ENCODE data around the gene U2AF1L4.
"Not testable (repeated sequence)": the region's sequence is repeated elsewhere in the genome, so short reads cannot be mapped to it uniquely, and the experiment has no call there.

U2AF1L4 gene

DNA sequence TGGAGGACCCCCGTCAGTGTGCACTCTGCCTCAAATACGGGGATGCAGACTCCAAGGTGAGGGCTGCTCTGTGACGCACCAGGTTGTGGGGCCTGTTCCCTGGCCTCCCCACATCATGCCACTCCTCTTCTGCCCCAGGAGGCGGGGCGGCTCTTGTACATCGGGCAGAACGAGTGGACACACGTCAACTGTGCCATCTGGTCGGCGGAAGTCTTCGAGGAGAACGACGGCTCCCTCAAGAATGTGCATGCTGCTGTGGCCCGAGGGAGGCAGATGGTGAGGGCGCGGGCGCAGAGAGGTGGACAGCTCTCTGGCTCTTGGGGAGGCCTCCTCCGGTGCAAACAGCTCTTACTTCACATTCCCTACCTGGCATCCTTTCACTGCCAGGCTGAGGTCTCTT, 16.2 kb downstream of the U2AF1L4 start:
- no peak overlapping the region for H3K4me3 ChIP-seq (ENCODE audit: control insufficient read depth, low read depth, low read length)
- DNase-seq (ENCODE audit: low read depth), result no peak
- TF ChIP-seq, protein P1, sequence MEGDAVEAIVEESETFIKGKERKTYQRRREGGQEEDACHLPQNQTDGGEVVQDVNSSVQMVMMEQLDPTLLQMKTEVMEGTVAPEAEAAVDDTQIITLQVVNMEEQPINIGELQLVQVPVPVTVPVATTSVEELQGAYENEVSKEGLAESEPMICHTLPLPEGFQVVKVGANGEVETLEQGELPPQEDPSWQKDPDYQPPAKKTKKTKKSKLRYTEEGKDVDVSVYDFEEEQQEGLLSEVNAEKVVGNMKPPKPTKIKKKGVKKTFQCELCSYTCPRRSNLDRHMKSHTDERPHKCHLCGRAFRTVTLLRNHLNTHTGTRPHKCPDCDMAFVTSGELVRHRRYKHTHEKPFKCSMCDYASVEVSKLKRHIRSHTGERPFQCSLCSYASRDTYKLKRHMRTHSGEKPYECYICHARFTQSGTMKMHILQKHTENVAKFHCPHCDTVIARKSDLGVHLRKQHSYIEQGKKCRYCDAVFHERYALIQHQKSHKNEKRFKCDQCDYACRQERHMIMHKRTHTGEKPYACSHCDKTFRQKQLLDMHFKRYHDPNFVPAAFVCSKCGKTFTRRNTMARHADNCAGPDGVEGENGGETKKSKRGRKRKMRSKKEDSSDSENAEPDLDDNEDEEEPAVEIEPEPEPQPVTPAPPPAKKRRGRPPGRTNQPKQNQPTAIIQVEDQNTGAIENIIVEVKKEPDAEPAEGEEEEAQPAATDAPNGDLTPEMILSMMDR (conservative IDR thresholded peaks at IDR 0.05; ENCODE audit: control insufficient read depth, insufficient read depth, low read depth, low read length), result no peak

DNA sequence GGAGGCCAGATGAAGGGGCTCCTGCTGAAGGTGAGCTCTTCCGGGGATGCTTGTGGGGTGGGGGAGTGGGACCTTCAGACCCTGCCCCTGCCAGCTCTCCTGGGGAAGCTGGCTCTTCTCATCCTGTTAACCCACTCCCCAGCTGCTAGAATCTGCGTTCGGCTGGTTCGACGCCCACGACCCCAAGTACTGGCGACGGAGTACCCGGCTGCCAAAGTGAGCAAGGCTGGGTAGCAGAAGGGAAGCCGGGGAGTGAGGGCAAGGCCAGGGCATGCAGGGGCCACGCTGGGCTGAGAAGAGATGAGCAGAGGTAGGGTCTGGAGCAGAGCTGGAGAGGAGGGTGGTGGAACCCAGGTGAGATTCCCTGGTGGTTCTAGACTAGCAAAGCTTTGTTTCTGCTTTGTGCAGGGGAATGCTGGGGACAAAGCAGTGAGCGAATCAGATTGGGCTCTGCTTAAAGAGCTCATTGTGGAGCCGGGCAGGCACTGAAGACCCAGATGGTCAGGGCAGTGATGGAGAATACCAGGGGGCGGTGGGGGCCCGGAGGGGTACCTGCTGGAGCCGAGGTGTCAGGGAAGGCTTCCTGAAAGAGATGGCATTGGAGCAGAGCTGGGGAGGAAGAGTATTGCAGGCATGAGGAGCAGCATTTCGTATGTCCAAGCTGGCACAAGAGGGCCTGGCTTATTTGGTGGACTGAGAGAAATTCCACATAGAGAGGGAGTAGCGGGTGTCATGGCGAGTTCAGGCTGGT, 17.1 kb downstream of the U2AF1L4 start:
- DNase-seq (ENCODE audit: low read depth), result no peak
- no peak overlapping the region for H3K4me3 ChIP-seq (ENCODE audit: control insufficient read depth, low read depth, low read length)
- TF ChIP-seq, protein P1 (conservative IDR thresholded peaks at IDR 0.05; ENCODE audit: control insufficient read depth, insufficient read depth, low read depth, low read length), result no peak

DNA sequence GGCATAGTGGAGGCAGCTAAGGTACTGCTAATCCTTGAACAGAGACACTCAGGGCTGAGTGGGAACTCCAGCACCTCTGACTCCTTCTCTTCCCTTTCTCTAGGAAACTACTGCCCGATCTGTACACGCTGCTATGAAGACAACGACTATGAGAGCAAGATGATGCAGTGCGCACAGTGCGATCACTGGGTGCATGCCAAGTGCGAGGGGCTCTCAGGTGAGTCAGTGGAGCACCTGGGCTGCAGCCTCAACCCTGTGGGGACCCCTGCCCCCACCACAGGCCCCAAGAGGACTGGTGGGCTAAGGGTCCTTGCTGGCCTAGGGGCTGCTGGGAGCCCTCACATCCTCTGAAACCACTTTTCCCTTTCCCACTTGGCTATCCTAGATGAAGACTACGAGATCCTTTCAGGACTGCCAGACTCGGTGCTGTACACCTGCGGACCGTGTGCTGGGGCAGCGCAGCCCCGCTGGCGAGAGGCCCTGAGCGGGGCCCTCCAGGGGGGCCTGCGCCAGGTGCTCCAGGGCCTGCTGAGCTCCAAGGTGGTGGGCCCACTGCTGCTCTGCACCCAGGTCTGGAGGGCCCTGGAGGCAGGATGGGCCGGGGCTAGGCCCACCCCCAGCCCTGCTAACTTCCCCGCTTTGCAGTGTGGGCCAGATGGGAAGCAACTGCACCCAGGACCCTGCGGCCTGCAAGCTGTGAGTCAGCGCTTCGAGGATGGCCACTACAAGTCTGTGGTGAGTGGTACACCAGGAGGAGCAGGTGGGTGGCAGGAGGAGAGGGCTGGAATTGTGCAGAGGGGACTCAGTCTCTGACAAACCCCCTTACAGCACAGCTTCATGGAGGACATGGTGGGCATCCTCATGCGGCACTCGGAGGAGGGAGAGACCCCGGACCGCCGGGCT, 17.9 kb downstream of the U2AF1L4 start:
- TF ChIP-seq, protein P1 (conservative IDR thresholded peaks at IDR 0.05; ENCODE audit: control insufficient read depth, insufficient read depth, low read depth, low read length), result no peak
- no peak for DNase-seq (ENCODE audit: low read depth)
- H3K4me3 ChIP-seq (ENCODE audit: control insufficient read depth, low read depth, low read length), result no peak overlapping the region

DNA sequence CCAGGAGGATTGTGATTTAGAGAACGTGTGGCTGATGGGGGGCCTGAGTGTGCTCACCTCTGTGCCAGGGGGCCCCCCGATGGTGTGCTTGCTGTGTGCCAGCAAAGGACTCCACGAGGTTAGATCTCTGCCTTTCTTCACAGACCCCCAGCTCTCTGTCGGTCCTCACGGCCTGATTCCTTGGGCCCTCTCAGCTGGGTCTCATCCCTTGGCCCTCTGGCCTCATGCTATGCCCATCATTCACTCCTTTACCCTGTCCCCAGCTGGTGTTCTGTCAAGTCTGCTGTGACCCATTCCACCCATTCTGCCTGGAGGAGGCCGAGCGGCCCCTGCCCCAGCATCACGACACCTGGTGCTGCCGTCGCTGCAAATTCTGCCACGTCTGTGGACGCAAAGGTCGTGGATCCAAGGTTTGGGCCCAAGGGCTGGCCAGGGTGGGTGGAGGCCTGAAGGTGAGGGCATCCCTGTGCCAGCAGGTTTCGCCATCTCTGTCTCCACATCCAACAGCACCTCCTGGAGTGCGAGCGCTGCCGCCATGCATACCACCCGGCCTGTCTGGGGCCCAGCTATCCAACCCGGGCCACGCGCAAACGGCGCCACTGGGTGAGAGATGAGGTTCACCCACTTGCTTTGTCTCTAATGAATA, 19.9 kb downstream of the U2AF1L4 start:
- DNase-seq (ENCODE audit: low read depth), result no peak
- TF ChIP-seq, protein P1 (conservative IDR thresholded peaks at IDR 0.05; ENCODE audit: control insufficient read depth, insufficient read depth, low read depth, low read length), result no peak
- no peak overlapping the region for H3K4me3 ChIP-seq (ENCODE audit: control insufficient read depth, low read depth, low read length)

DNA sequence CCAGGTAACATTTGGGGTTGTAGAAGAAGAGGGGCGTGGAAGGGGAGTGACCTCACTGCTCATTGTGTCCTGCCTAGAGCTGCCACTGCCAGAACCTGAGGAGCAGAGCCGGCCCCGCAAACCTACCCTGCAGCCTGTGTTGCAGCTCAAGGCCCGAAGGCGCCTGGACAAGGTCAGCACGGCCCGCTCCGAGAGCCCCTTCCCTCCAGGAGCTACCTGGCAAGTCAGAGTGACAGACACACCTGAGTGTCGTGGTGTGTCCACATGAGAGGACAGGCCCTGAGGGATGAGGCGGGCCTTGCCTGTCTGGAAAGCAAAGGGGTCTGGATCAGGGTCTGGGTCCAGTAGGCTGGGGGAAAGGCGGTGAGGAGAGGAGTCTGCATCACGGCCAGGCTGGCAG, 20.7 kb downstream of the U2AF1L4 start:
- DNase-seq (ENCODE audit: low read depth), result no peak
- TF ChIP-seq, protein P1 (conservative IDR thresholded peaks at IDR 0.05; ENCODE audit: control insufficient read depth, insufficient read depth, low read depth, low read length), result no peak
- no peak overlapping the region for H3K4me3 ChIP-seq (ENCODE audit: control insufficient read depth, low read depth, low read length)

DNA sequence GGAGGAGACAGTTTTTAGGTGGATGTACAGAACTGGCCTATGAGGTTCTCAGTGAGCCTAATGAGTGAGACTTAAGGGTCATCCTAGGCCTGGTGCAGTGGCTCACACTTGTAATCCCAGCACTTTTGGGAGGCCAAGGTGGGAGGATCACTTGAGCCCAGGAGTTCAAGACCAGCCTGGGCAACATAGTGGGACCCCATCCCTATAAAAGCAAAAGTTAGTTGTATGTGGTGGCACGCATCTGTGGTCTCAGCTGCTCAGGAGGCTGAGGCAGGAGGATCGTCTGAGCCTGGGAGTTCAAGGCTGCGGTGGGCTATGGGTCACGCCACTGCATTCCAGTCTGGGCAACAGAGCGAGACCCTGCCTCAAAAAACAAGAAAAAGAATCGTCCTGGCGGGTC, 21.1 kb downstream of the U2AF1L4 start:
- not testable (repeated sequence) for H3K4me3 ChIP-seq (ENCODE audit: control insufficient read depth, low read depth, low read length); DNase-seq (ENCODE audit: low read depth)

DNA sequence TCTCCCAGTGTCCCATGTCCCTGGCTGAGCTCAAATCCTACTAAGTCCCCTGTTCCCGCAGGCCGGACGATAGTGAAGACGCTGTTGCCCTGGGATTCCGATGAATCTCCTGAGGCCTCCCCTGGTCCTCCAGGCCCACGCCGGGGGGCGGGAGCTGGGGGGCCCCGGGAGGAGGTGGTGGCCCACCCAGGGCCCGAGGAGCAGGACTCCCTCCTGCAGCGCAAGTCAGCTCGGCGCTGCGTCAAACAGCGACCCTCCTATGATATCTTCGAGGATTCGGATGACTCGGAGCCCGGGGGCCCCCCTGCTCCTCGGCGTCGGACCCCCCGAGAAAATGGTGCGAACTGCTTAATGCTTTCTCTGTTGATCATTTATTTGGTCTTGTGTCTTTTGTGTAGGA, 21.5 kb downstream of the U2AF1L4 start:
- DNase-seq (ENCODE audit: low read depth), result no peak

More for the DNA sequence above, 21.5 kb downstream of the U2AF1L4 start:
- TF ChIP-seq, protein P1 (conservative IDR thresholded peaks at IDR 0.05; ENCODE audit: control insufficient read depth, insufficient read depth, low read depth, low read length), result no peak
- H3K4me3 ChIP-seq (ENCODE audit: control insufficient read depth, low read depth, low read length), result no peak overlapping the region
